Activated CD4-positive, alpha-beta T cell treated with anti-CD3 and anti-CD28 coated beads, Interleukin-2, amount 10 ng/mL, durations not matched to agents 24 days and 14 days (primary cell): ENCODE measurements around the gene DIAPH3. TPM values are rescaled to one million over a fixed set of nuclear protein-coding genes. Genes with fewer than 3 reads are reported as not detected.

Source experiments
- DNase-seq: peaks from one replicate; pipeline ENCODE4 v3.0.0; 2022
- H3K27ac Mint-ChIP-seq: one replicate; pipeline ENCODE4 v1.8.0; 2022; ENCODE audit warnings: mild to moderate bottlenecking, mixed read lengths
- H3K27me3 Mint-ChIP-seq: one replicate; pipeline ENCODE4 v1.8.0; 2022; ENCODE audit warnings: mixed read lengths
- H3K36me3 Mint-ChIP-seq: one replicate; pipeline ENCODE4 v1.8.0; 2022; ENCODE audit warnings: low read depth, mild to moderate bottlenecking, mixed read lengths
- H3K4me1 Mint-ChIP-seq: one replicate; pipeline ENCODE4 v1.8.0; 2021; ENCODE audit warnings: mixed read lengths
- H3K4me3 Mint-ChIP-seq: one replicate; pipeline ENCODE4 v1.8.0; 2022; ENCODE audit warnings: mild to moderate bottlenecking, moderate library complexity, mixed read lengths
- H3K9me3 Mint-ChIP-seq: one replicate; pipeline ENCODE4 v1.8.0; 2021; ENCODE audit warnings: mixed read lengths
- intact Hi-C: fragments of 100-400 bp; cut with micrococcal nuclease; formaldehyde crosslinking; loops from one replicate; pipeline ENCODE4 v1.15.1; 2023
- total RNA-seq: library from RNA; stranded (reverse); gene quantifications from 2 replicates; pipeline ENCODE4 v1.2.3, GENCODE V29; 2022

Gene DIAPH3
- total RNA-seq, 1 donor from 2014 or later = 26.6 TPM

GRCh38 chr13:60146471-60146870 is 17.3 kb downstream of the DIAPH3 start:
- Mint-ChIP-seq H3K27me3 (no peaks in the 10 kb centered on the region), H3K36me3 (no peaks in the 10 kb centered on the region), H3K9me3 (no peaks in the 10 kb centered on the region), H3K27ac (no peak overlapping the region), H3K4me3 (no peak overlapping the region), H3K4me1 (peaks cover 25% of the 10 kb centered on the region)
- no peak for DNase-seq
- intact Hi-C loops = no loop called here

GRCh38 chr13:60143775-60144174 is 20.0 kb downstream of the DIAPH3 start:
- Mint-ChIP-seq H3K4me3 (no peak overlapping the region), H3K9me3 (no peaks in the 10 kb centered on the region), H3K36me3 (no peaks in the 10 kb centered on the region), H3K4me1 (peaks cover 22% of the 10 kb centered on the region), H3K27ac (no peak overlapping the region), H3K27me3 (no peaks in the 10 kb centered on the region)
- DNase-seq = no peak
- intact Hi-C loops = no loop called here

- Mint-ChIP-seq H3K36me3 (peaks cover under 1% of the 10 kb centered on the region), H3K9me3 (no peaks in the 10 kb centered on the region), H3K27me3 (no peaks in the 10 kb centered on the region), H3K27ac (no peak overlapping the region), H3K4me1 (peaks cover 22% of the 10 kb centered on the region), H3K4me3 (no peak overlapping the region)
- intact Hi-C loops = no loop called here
- no peak for DNase-seq
Measured at GRCh38 chr13:60139272-60139671, 24.5 kb downstream of the DIAPH3 start.

DNA sequence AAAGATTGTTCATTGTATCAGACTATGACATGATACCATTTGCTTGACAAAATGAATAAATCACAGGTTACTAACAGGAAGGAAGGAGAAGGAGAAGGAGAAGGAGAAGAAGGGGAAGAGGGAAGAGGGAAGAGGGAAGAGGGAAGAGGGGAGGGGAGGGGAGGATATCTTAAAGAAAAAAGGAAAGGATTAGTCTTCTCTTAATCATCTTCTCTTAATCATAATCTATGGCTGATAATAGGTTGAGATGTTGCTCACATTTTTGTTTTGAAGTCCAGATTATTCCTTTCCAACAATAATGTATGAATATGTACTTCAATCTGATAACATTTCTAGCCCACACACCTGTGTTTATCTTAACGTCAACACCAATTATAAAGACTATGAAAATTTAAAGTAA is 25.1 kb downstream of the DIAPH3 start:
- no peak for DNase-seq
- H3K27me3 Mint-ChIP-seq = no peaks in the 10 kb centered on the region
- no peaks in the 10 kb centered on the region for H3K9me3 Mint-ChIP-seq

GRCh38 chr13:60137911-60138560 is 25.7 kb downstream of the DIAPH3 start:
- intact Hi-C loops = no loop called here
- DNase-seq = no peak
- no peaks in the 10 kb centered on the region for H3K27me3 Mint-ChIP-seq
- no peaks in the 10 kb centered on the region for H3K9me3 Mint-ChIP-seq
- peaks cover 17% of the 10 kb centered on the region for H3K4me1 Mint-ChIP-seq
- H3K36me3 Mint-ChIP-seq = peaks cover 1% of the 10 kb centered on the region
- H3K27ac Mint-ChIP-seq = no peak overlapping the region
- no peak overlapping the region for H3K4me3 Mint-ChIP-seq

More for the DNA sequence above, 25.1 kb downstream of the DIAPH3 start:
- H3K27ac Mint-ChIP-seq = no peak overlapping the region
- H3K4me1 Mint-ChIP-seq = peaks cover 23% of the 10 kb centered on the region
- intact Hi-C loops = no loop called here
- no peak overlapping the region for H3K4me3 Mint-ChIP-seq
- H3K36me3 Mint-ChIP-seq = peaks cover 1% of the 10 kb centered on the region

DNA sequence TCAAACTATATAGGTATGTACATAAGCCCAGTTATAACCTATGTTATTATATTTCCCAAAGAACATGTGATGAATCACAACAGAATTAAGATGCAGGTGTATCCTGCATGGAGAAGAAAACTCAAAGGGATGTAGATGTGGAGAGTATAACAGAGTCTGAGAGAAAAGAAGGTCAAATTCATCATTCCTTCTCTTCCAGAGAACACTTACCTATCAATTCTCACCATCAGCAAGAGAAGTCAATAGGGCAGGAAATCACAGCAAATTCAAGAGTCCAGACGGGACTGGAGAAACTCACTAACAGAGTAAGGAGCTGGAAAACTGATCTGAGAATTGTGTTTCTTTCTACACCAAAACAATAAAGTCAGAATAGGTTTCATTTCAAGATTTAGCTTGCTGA is 28.4 kb downstream of the DIAPH3 start:
- Mint-ChIP-seq H3K4me1 (peaks cover 13% of the 10 kb centered on the region), H3K36me3 (peaks cover 5% of the 10 kb centered on the region), H3K9me3 (no peaks in the 10 kb centered on the region), H3K27me3 (no peaks in the 10 kb centered on the region), H3K4me3 (no peak overlapping the region), H3K27ac (no peak overlapping the region)
- DNase-seq = no peak
- intact Hi-C loops = loop anchor here (2.0 kb wide), 1 partner anchor 27 kb away; the partner anchor contains the start of gene DIAPH3

DNA sequence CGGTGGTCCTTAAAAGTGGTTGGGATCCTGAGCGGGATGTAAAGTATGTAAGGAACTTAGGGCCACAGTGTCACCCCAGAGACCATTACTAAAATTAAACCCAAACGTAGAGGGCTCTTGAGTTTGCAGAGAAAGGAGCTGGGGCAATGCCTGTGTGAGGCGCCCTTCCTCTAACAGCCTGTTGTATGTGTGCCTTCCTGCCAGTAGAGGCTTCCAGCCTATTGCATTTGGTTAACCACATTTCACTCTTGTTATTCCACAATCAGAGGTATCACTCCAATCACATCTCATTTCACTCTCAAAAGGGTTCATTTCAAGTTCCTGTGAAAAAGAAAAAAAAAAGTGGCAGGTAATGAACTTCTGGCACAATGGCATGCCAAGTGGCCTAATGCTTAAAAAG is 29.4 kb downstream of the DIAPH3 start:
- Mint-ChIP-seq H3K27ac (no peak overlapping the region), H3K4me1 (peaks cover 13% of the 10 kb centered on the region), H3K27me3 (no peaks in the 10 kb centered on the region), H3K36me3 (peaks cover 8% of the 10 kb centered on the region), H3K4me3 (no peak overlapping the region), H3K9me3 (no peaks in the 10 kb centered on the region)
- intact Hi-C loops = loop anchor here (2.0 kb wide), 1 partner anchor 28 kb away; the partner anchor contains the start of gene DIAPH3
- peak; percentile 59 for DNase-seq

DNA sequence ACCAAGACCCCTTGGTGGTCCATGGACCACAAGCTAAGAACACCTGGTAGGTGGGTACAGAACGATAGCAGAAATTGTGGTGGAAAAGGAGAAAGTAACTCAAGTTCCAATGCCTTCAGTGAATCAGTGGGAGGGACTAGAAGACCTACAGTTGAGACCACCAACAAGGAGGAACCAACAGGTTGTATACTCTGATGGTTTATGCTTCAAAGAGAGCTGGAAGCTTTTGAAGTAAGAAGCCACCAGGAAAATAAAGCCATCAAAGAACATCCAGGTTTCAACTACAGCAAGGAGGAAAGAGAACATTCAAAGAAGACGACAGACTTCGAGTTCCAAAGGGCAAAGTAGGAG is 42.4 kb downstream of the DIAPH3 start:
- no peak overlapping the region for H3K27ac Mint-ChIP-seq
- peaks cover 18% of the 10 kb centered on the region for H3K9me3 Mint-ChIP-seq
- DNase-seq = no peak
- H3K36me3 Mint-ChIP-seq = peaks cover 27% of the 10 kb centered on the region
- intact Hi-C loops = no loop called here
- peaks cover 2% of the 10 kb centered on the region for H3K4me1 Mint-ChIP-seq
- H3K27me3 Mint-ChIP-seq = no peaks in the 10 kb centered on the region
- H3K4me3 Mint-ChIP-seq = no peak overlapping the region

GRCh38 chr13:60120617-60121336 is 43.0 kb downstream of the DIAPH3 start:
- Mint-ChIP-seq H3K36me3 (peaks cover 25% of the 10 kb centered on the region), H3K4me3 (no peak overlapping the region), H3K27me3 (no peaks in the 10 kb centered on the region), H3K9me3 (peaks cover 15% of the 10 kb centered on the region), H3K27ac (no peak overlapping the region), H3K4me1 (peaks cover 2% of the 10 kb centered on the region)
- no peak for DNase-seq
- intact Hi-C loops = no loop called here

- peaks cover 2% of the 10 kb centered on the region for H3K4me1 Mint-ChIP-seq
- H3K36me3 Mint-ChIP-seq = peaks cover 30% of the 10 kb centered on the region
- H3K27me3 Mint-ChIP-seq = no peaks in the 10 kb centered on the region
- H3K4me3 Mint-ChIP-seq = no peak overlapping the region
- DNase-seq = no peak
- H3K27ac Mint-ChIP-seq = no peak overlapping the region
- peaks cover 15% of the 10 kb centered on the region for H3K9me3 Mint-ChIP-seq
- intact Hi-C loops = no loop called here
Measured at GRCh38 chr13:60118696-60119400, 44.9 kb downstream of the DIAPH3 start.

- Mint-ChIP-seq H3K4me1 (no peaks in the 10 kb centered on the region), H3K36me3 (peaks cover 34% of the 10 kb centered on the region), H3K27ac (no peak overlapping the region), H3K4me3 (no peak overlapping the region), H3K9me3 (peaks cover 11% of the 10 kb centered on the region), H3K27me3 (no peaks in the 10 kb centered on the region)
- DNase-seq = no peak
- intact Hi-C loops = no loop called here
Measured at GRCh38 chr13:60114499-60115028, 49.2 kb downstream of the DIAPH3 start.

- Mint-ChIP-seq H3K9me3 (peaks cover 4% of the 10 kb centered on the region), H3K36me3 (peaks cover 40% of the 10 kb centered on the region), H3K27ac (no peak overlapping the region), H3K27me3 (no peaks in the 10 kb centered on the region), H3K4me3 (no peak overlapping the region), H3K4me1 (no peaks in the 10 kb centered on the region)
- intact Hi-C loops = no loop called here
- no peak for DNase-seq
Measured at GRCh38 chr13:60112771-60113170, 51.0 kb downstream of the DIAPH3 start.

- H3K36me3 Mint-ChIP-seq = peaks cover 42% of the 10 kb centered on the region
- H3K27me3 Mint-ChIP-seq = no peaks in the 10 kb centered on the region
- no peaks in the 10 kb centered on the region for H3K4me1 Mint-ChIP-seq
- no peak overlapping the region for H3K27ac Mint-ChIP-seq
- no peak for DNase-seq
- H3K9me3 Mint-ChIP-seq = peaks cover 4% of the 10 kb centered on the region
- intact Hi-C loops = no loop called here
- no peak overlapping the region for H3K4me3 Mint-ChIP-seq
Measured at GRCh38 chr13:60111691-60112090, 52.0 kb downstream of the DIAPH3 start.

- DNase-seq = no peak
- Mint-ChIP-seq H3K4me3 (no peak overlapping the region), H3K9me3 (no peaks in the 10 kb centered on the region), H3K27me3 (no peaks in the 10 kb centered on the region), H3K36me3 (peaks cover 38% of the 10 kb centered on the region), H3K4me1 (no peaks in the 10 kb centered on the region), H3K27ac (no peak overlapping the region)
- intact Hi-C loops = no loop called here
Measured at GRCh38 chr13:60109285-60109684, 54.4 kb downstream of the DIAPH3 start.
